Subcutaneous adipose tissue (tissue), 4 donors: Measurements from ENCODE around the gene MIP. TPM values are rescaled to one million over a fixed set of nuclear protein-coding genes. Genes with fewer than 3 reads are reported as not detected.

Source experiments
- total RNA-seq, 4 donors: library from RNA; depleted of rRNA; stranded (reverse); fragments of >200 nt; gene quantifications; one replicate each; pipeline ENCODE4 v1.1.0, GENCODE V29; 2016
- TF ChIP-seq, protein P1 (sequence below): fragments of 450-650 bp; IDR thresholded peaks from one replicate; pipeline ENCODE4 v1.5.1; 2016; ENCODE audit warnings: low read depth, mild to moderate bottlenecking, control low read depth, antibody characterized with exemption, moderate library complexity

Gene MIP
- total RNA-seq, 4 donors from 2014 or later: not detected

DNA sequence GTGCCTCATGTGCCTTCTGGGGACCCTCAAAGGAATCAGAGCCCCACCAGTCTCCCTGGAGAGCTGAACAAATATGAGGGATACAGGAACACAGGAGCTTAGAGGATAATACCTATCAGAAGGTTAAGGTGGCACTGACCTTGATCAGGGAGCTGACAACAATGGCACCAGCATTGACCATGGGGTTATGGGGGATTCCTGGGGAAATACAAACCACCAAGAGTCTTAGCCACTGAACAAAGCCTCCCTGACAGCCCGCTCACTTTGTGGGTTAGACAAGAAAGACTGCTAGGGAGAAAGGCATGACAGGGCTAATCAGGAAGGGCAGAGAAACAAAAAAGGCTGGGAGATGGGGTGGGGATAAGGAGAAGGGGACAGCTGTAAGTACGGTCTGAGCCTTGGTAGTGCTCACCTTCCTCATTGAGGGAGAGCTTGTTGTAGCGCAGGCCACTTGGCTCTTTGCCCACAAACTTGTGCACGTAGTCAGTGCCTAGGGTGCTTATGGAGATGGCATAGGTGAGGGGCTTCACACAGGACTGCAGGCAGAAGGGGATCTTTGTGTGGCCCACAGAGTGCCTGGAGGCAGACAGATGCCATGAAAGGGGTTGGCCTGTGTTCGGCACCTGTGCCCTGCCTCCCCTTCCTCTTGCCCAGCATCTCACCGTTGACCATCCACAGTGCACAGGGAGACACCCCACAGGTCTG, 23.2 kb upstream of the MIP start:
- TF ChIP-seq, protein P1, sequence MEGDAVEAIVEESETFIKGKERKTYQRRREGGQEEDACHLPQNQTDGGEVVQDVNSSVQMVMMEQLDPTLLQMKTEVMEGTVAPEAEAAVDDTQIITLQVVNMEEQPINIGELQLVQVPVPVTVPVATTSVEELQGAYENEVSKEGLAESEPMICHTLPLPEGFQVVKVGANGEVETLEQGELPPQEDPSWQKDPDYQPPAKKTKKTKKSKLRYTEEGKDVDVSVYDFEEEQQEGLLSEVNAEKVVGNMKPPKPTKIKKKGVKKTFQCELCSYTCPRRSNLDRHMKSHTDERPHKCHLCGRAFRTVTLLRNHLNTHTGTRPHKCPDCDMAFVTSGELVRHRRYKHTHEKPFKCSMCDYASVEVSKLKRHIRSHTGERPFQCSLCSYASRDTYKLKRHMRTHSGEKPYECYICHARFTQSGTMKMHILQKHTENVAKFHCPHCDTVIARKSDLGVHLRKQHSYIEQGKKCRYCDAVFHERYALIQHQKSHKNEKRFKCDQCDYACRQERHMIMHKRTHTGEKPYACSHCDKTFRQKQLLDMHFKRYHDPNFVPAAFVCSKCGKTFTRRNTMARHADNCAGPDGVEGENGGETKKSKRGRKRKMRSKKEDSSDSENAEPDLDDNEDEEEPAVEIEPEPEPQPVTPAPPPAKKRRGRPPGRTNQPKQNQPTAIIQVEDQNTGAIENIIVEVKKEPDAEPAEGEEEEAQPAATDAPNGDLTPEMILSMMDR: no peak

DNA sequence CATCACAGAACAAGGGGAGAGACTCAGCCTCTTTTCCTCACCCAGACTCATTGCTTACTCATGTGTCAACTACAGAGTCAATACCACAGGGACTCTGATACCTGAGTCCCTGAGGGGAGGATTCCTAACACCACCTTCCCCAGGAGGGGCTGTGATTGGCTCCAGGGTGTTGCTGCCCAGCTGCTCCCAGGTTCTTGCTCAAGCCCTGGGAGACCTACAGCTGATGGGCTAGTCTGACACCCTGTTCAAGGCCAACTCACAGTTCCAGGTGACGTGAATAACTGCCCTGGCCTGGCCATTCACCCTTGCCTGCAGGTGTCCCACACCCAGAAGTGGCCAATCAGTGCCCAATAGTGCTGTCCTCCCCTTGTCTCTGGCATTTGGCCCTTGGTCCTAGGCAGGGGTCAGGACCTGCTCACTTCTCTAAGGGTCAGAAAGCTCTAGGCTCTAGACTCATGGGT, 22.5 kb upstream of the MIP start:
- TF ChIP-seq, protein P1: no peak

DNA sequence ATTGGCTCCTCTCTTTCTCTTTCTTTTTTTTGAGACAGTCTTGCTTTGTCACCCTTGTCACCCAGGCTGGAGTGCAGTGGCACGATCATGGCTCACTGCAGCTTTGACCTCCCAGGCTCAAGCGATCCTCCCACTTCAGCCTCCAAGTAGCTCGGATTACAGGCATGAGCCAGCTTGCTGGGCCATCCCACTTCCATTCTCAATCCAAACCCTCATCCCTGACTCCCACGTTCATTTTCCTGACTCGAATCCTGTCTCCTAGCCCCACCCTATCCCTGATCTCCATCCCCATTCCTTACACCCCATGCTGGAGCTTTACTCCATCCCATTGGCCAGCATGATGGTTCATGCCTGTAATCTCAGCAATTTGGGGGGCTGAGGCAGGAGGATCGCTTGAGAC, 21.7 kb upstream of the MIP start:
- TF ChIP-seq, protein P1: no peak

DNA sequence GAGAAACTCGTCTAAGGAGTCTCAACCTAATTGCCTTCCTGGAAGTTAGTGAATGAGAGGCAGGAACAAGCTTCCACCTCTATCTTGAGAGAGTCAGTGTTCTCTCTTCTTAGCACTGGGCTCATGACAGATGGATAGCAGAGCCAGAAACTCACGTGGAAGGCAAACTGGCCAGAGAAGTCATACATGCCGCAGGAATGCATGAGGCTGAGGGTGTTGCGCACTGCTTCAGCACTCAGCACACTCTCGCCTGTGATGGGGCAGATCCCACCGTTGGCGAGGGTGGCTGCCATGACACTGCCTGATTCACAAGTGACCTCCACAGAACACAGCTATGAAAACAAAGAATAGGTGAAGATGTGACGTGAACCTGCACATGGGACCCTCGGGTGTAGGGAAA, 19.9 kb upstream of the MIP start:
- TF ChIP-seq, protein P1: no peak

DNA sequence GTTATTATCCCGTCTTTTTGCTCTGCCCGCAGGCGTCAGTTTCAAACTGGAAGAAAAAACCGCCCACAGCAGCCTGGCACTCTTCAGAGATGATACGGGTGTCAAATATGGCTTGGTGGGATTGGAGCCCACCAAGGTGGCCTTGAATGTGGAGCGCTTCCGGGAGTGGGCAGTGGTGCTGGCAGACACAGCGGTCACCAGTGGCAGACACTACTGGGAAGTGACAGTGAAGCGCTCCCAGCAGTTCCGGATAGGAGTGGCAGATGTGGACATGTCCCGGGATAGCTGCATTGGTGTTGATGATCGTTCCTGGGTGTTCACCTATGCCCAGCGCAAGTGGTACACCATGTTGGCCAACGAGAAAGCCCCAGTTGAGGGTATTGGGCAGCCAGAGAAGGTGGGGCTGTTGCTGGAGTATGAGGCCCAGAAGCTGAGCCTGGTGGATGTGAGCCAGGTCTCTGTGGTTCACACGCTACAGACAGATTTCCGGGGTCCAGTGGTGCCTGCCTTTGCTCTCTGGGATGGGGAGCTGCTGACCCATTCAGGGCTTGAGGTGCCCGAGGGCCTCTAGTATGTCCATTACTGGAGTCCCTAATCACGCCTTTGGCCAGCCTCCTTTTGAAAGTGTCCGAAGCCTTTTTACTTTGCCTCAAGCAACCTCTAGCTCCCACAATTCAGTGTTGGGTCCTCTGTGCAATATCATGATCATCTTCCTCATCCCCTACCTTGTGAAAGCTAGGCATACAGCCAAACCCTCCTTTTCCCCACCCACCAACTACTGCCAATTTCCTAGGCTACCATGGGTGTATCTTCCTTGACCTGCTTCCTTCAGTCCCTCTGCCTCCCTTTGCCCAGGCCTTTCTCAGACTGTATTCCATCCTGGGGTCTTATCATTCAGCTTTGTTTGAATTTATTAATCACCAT, 14.8 kb upstream of the MIP start:
- TF ChIP-seq, protein P1: no peak

DNA sequence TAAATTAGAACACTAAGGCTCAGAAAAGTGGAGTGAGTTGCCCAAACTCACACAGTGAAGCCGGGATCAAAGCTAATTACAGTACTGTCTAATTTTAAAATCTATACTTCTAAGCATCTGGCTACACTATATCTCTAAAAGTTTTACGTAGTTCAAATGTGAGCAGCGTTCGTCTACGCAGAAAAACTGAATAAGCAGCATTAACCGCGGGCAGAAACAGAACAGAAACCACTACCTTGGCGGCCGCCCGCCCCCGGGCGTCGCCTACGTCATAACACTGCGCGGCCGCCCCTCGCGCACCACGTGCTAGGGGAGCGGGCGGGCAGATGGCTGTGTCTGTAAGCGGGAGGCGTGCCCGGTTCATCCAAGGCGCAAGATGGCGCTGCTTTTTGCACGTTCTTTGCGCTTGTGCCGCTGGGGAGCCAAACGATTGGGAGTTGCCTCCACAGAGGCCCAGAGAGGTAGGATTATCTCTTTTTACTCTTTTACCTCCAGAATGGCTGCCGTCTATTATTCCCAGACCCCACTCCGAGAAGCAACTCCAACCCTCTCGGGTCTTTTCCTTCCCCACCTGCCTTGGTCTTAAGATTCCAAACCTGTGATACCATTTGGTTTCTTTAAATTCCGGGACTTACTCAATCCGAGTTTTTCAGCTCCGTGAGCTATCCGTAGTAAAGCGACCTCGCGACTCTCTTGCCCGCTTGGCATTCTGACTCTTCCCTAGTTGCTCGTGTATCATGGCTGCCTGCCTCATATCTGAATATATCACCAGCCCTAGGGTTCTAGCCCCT, 14.0 kb upstream of the MIP start, which contains the start of gene SPRYD4:
SPRYD4 (plus strand) TSS at position 363 of the 791 bp plus-strand sequence; CDS start at position 377, 14 bp downstream.
- TF ChIP-seq, protein P1: no peak
